Activated naive CD8-positive, alpha-beta T cell treated with anti-CD3 and anti-CD28 coated beads for 36 hours (primary cell): ENCODE data around the gene TFAP2B. TPM values are rescaled to one million over a fixed set of nuclear protein-coding genes. Genes with fewer than 3 reads are reported as not detected.

ENCODE experiments used
- DNase-seq: peaks from one replicate; pipeline ENCODE4 v3.0.0; 2021
- H3K27ac Mint-ChIP-seq: one replicate; pipeline ENCODE4 v1.8.0; 2022; ENCODE audit warnings: mild to moderate bottlenecking, moderate library complexity, mixed read lengths
- H3K27me3 Mint-ChIP-seq: one replicate; pipeline ENCODE4 v1.8.0; 2022; ENCODE audit warnings: mild to moderate bottlenecking, mixed read lengths
- H3K36me3 Mint-ChIP-seq: one replicate; pipeline ENCODE4 v1.8.0; 2021; ENCODE audit warnings: mild to moderate bottlenecking, mixed read lengths
- H3K4me1 Mint-ChIP-seq: one replicate; pipeline ENCODE4 v1.8.0; 2021; ENCODE audit warnings: mixed read lengths
- H3K4me3 Mint-ChIP-seq: one replicate; pipeline ENCODE4 v1.8.0; 2022; ENCODE audit warnings: mild to moderate bottlenecking, moderate library complexity, mixed read lengths
- H3K9me3 Mint-ChIP-seq: one replicate; pipeline ENCODE4 v1.8.0; 2022; ENCODE audit warnings: mixed read lengths
- total RNA-seq, 2 experiments: library from RNA; stranded (reverse); gene quantifications; one replicate each; pipeline ENCODE4 v1.2.3, GENCODE V29; 2021

Gene TFAP2B
- total RNA-seq, 2 experiments from 2014 or later = not detected

DNA sequence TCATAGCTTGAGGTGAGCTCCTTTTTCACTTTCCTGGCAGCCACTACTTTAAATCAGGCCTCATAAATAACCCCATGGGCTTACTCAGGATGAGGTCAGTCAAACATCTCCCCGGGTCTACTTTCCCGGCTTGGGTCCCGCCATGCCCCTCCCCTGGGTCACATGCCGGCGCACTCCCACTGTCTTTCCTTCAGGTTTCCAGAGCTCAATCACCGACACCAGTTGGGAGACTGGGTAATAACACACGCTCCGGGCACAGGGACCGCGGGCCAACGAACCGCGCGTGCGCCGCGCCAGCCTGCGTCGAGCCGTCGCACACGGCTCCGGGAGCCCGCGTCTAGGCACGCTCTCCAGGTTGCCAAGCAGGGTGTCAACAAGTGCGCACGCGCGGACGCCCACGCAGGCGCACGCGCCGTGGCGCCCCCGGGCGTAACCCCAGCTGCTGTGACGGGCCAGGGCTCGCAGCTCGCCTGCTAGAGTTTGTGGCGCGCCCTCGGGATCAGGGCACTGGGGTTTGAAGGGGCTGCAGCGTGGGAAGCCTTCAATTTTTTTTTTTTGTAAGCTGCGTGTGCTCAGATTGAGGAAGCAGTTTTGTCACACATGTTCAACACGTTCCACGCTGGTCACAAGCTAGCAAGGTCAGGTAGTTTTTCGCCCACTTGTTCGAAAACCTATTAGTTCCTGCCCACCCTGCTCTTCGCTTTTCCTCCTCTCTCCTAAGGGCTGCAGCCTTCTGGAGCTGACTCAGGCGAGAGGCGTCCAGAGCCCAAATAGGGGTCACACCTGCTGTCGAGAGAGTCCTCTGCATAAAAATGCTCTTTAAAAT is 31.8 kb downstream of the TFAP2B start:
- no peak overlapping the region for H3K27ac Mint-ChIP-seq
- H3K27me3 Mint-ChIP-seq = peaks cover 77% of the 10 kb centered on the region
- H3K4me1 Mint-ChIP-seq = no peaks in the 10 kb centered on the region
- no peaks in the 10 kb centered on the region for H3K36me3 Mint-ChIP-seq
- H3K4me3 Mint-ChIP-seq = no peak overlapping the region
- no peaks in the 10 kb centered on the region for H3K9me3 Mint-ChIP-seq
- no peak for DNase-seq

DNA sequence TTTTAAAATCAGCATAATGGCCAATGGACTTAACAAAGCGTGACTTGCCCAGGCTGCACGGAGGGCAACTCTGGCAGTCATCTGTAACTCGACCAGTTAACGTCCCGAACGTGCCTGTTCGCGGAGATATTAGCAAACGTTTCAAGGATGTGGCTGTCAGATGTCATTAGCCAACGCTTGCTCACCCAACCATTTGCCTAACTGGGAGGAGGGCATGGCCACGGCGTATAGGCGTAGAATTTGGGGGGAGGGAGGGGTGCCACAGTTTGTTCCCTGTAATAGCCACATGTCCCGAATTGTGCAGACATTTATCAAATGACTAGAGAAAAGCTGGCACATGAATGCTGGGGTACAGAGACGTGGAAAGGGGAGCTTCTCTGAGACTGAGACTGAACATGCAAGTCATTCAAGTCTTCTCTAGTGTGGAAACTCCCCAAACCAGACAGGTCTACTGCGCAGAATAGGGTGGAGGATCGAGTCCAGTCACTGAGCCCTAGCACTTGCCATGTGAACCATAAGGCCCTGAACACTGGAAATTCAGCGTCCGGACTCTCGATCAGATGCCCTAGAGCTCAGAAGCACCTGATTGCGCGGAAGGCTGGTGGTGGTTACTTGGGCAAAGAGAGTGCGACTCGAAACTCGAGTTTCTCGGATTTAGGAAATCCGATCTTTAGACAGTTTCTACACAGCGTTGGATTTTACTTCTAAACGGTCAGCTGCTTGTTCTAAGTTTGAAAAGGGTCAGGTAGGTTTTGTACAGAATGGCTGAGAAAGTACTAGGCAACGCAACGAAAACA is 32.6 kb downstream of the TFAP2B start:
- Mint-ChIP-seq H3K4me1 (no peaks in the 10 kb centered on the region), H3K36me3 (no peaks in the 10 kb centered on the region), H3K27ac (no peak overlapping the region), H3K9me3 (no peaks in the 10 kb centered on the region), H3K4me3 (no peak overlapping the region), H3K27me3 (peaks cover 70% of the 10 kb centered on the region)
- no peak for DNase-seq

DNA sequence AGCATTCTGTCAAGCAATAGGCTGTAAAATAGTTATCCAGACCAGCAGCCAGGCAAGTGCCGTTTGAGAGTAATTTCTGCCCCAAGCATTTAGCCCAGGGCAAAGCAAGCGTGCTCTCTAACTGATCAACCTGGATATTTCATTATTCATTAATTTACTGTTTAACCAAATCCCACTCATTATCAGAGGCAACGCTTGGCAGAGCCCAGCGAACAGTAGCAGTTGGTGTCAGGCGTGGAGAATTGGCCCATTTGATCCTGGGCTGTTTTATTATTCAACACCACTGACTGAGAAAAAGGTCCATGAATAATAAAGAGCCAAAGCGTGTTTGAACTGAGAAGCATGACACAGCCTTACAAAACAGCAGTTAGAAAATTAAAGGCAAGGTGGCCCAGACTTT is 35.3 kb downstream of the TFAP2B start:
- Mint-ChIP-seq H3K9me3 (peaks cover 3% of the 10 kb centered on the region), H3K4me1 (no peaks in the 10 kb centered on the region), H3K27me3 (peaks cover 43% of the 10 kb centered on the region), H3K36me3 (no peaks in the 10 kb centered on the region), H3K4me3 (no peak overlapping the region), H3K27ac (no peak overlapping the region)
- DNase-seq = no peak

DNA sequence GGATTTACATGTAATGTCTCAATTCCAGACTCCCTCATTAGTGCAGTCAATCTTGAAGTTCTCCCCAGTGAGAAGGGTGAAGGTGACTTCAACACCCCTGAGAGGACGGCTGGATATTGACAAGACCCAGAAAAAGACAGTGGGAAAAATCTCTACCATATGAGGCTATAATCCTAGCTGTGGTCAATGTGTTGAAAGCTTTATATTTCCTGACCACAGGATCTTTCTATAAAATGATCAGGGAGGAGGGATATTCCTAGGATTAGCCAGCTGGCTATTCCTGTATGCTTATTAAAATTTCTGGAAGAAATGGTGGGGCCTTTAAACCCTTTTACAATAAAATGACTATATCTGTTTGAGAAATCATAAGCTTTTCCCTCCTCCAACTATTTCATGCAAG is 43.0 kb downstream of the TFAP2B start:
- Mint-ChIP-seq H3K27me3 (no peaks in the 10 kb centered on the region), H3K27ac (no peak overlapping the region), H3K4me1 (no peaks in the 10 kb centered on the region), H3K4me3 (no peak overlapping the region), H3K9me3 (peaks cover under 1% of the 10 kb centered on the region), H3K36me3 (no peaks in the 10 kb centered on the region)
- DNase-seq = no peak

DNA sequence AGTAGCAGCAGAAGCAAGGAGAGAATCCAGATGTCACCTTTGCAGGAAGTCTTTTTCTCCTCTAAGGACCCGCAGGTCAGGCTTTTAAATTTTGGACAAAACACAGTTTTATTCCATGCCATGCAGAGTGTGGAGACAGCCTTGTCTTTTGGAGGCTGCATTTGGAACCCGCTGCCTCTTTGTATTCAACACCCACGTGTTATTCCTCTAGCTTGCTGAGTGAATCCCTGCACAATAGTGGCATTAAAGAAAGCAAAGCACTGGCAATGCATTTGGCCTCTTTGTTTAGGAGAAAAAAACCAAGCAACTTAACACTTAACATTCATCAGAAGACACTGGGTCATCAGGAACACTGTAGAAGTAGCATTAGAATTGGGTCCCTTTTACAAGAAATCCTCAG is 43.5 kb downstream of the TFAP2B start:
- Mint-ChIP-seq H3K36me3 (no peaks in the 10 kb centered on the region), H3K27ac (no peak overlapping the region), H3K27me3 (no peaks in the 10 kb centered on the region), H3K4me3 (no peak overlapping the region), H3K4me1 (no peaks in the 10 kb centered on the region), H3K9me3 (no peaks in the 10 kb centered on the region)
- no peak for DNase-seq

DNA sequence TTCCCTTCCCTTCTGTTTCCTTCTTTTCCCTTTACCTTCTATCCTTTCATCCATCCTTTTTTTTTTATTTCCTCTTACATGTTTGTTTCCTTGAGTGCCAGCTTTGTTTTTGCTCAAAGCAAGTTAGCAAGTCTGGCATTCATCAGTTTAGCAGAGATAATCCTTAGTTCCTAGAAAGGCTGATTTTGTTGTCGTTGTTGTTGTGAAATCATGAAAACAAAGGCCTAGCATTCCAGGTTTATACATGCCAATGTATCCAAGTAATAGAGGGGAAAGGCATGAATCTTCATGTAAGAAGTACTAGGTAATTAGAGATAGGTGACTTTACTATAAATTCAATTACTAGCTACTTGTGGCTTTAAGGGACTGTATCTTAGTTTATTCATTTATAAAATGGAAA is 45.9 kb downstream of the TFAP2B start:
- Mint-ChIP-seq H3K4me3 (no peak overlapping the region), H3K9me3 (no peaks in the 10 kb centered on the region), H3K27me3 (no peaks in the 10 kb centered on the region), H3K27ac (no peak overlapping the region), H3K36me3 (no peaks in the 10 kb centered on the region), H3K4me1 (no peaks in the 10 kb centered on the region)
- no peak for DNase-seq

DNA sequence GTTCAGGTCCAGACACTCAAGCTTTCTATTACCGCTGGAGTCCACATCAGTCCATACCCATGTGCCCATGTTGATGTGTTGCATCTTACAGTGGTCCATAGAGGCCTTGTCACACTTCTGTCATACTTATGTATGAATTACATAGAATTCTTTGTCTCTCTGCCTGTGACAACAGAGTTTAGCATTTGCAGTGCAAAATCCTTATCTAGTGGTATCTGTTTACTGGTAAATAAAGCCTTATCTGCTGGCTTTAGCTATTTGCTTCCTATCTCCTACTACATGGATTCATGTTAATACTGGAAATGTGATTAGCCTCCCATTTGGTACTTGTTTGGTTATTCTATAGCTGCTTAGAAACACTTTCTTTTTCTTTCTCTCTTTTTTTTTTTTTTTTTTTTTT is 49.8 kb downstream of the TFAP2B start:
- Mint-ChIP-seq H3K27me3 (no peaks in the 10 kb centered on the region), H3K9me3 (no peaks in the 10 kb centered on the region), H3K27ac (no peak overlapping the region), H3K36me3 (no peaks in the 10 kb centered on the region), H3K4me3 (no peak overlapping the region), H3K4me1 (no peaks in the 10 kb centered on the region)
- DNase-seq = no peak

DNA sequence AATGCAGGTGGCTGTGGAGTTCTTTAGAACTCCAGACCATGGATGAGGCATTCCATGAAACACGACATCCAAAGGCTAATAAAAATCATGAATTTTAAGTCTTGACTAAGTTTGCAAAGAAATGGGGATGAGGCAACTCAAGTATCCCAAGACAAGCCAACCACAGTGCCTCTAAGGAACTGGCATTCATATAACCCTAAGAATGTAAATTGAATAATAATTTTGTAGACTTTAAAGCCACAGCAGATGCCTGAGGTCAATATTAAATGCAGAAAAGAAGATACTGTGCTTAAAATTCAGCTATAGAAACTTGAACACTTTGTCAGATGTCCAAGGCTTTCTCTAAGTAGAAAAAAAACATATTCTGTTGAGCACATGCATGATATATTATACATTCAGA is 54.5 kb downstream of the TFAP2B start:
- H3K27me3 Mint-ChIP-seq = no peaks in the 10 kb centered on the region
- H3K9me3 Mint-ChIP-seq = no peaks in the 10 kb centered on the region
- H3K4me1 Mint-ChIP-seq = no peaks in the 10 kb centered on the region
- no peak overlapping the region for H3K27ac Mint-ChIP-seq
- no peak overlapping the region for H3K4me3 Mint-ChIP-seq
- DNase-seq = no peak
- H3K36me3 Mint-ChIP-seq = no peaks in the 10 kb centered on the region

DNA sequence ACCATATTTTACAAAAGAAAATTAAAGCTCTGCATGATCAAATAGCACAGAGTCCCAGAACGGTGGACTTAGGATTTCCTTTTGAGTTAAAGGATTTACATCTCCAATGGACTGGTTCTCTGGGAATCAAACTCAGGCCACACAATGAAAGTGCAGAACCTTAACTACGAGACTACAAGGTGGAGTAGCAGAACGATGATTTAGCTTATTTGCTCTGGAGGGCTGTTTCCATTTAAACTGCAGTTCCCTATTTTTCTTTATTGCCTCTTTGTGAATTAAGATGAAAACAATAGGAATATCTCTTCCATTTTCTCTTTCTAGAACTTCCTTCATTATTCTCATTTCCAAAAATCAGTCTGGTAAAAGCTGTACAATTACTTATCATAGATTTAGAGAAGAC is 65.7 kb downstream of the TFAP2B start:
- DNase-seq = no peak
- Mint-ChIP-seq H3K4me1 (no peaks in the 10 kb centered on the region), H3K9me3 (no peaks in the 10 kb centered on the region), H3K36me3 (no peaks in the 10 kb centered on the region), H3K27me3 (no peaks in the 10 kb centered on the region), H3K27ac (no peak overlapping the region), H3K4me3 (no peak overlapping the region)

DNA sequence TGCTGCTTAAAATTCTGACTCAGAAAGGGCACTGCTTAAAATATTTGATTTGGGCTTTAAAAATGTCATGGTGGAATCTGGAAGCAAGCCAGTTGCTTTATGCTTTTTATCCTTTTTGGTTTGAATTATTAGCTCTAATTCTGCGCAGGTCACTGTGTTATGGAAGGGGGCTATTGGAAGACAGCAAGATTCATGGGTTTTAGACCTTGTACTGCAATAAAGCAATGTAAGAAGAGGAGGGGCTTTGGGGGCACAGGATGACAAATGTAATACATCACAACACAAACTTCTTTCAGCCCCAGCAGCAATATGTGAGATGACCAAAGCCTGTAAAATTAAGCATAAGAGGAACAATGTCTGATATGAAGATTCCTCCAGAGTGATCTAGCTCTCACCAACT is 68.4 kb downstream of the TFAP2B start:
- Mint-ChIP-seq H3K27ac (no peak overlapping the region), H3K36me3 (no peaks in the 10 kb centered on the region), H3K4me3 (no peak overlapping the region), H3K27me3 (no peaks in the 10 kb centered on the region), H3K4me1 (no peaks in the 10 kb centered on the region), H3K9me3 (no peaks in the 10 kb centered on the region)
- no peak for DNase-seq

DNA sequence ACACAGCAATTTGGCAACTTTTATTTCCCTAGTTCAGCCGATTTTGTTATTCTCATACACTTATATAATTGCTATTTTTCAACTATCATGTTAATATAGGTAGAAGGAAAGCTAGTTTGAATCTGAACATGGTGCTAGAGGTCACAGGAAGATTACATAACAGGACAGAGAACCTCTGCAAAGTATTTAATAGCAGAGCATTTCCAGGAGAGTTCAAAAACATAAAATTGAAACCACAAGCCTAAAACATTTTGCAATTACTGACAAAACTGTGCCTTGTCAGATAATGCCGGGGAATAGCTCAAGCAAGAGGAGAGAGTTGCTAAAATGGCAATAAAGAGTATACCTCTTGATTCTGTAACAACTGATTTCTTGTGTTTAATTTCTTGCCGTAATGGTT is 70.8 kb downstream of the TFAP2B start:
- no peak overlapping the region for H3K27ac Mint-ChIP-seq
- H3K4me3 Mint-ChIP-seq = no peak overlapping the region
- no peaks in the 10 kb centered on the region for H3K9me3 Mint-ChIP-seq
- H3K4me1 Mint-ChIP-seq = no peaks in the 10 kb centered on the region
- no peaks in the 10 kb centered on the region for H3K27me3 Mint-ChIP-seq
- DNase-seq = no peak
- no peaks in the 10 kb centered on the region for H3K36me3 Mint-ChIP-seq

DNA sequence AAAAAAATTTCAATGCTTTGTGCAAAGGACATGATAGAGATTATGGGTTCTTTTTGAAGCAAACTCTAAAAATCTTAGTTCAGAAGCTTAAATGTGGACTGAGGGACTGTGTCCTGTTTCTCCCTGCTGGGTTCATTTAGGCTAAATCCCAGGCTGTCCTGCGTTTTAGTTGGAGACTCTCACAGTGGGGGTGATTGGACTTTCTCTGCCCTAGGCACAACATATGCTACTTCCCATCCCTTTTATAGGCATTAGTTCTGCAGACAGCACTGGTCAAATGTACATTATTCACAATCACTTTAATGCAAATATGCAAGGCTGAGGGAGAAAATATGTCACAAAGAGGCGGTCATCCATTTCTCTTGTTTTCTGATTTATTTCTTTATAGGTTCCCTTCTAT is 71.3 kb downstream of the TFAP2B start:
- Mint-ChIP-seq H3K4me3 (no peak overlapping the region), H3K4me1 (no peaks in the 10 kb centered on the region), H3K9me3 (no peaks in the 10 kb centered on the region), H3K27me3 (no peaks in the 10 kb centered on the region), H3K27ac (no peak overlapping the region), H3K36me3 (no peaks in the 10 kb centered on the region)
- DNase-seq = no peak

DNA sequence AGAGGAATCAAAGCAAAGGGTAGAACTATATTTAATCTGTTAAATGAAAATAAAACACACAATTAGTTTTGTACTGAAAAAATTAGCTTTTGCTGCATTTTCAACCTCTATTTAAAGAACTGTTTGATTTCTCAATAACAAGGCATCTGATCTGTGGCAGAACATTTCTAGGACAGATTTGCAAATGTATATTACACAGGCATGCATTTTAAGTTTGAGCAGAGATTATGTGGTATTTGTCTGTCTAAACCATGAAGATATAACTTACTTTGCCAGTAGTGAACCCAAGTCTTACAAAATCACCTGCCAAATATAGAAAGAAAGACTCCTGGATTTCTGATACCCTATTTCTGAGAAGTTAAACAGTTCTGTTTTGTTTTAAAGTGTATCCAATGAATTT is 71.9 kb downstream of the TFAP2B start:
- DNase-seq = no peak
- H3K4me1 Mint-ChIP-seq = no peaks in the 10 kb centered on the region
- H3K27ac Mint-ChIP-seq = no peak overlapping the region
- H3K4me3 Mint-ChIP-seq = no peak overlapping the region
- H3K9me3 Mint-ChIP-seq = peaks cover 3% of the 10 kb centered on the region
- no peaks in the 10 kb centered on the region for H3K36me3 Mint-ChIP-seq
- H3K27me3 Mint-ChIP-seq = no peaks in the 10 kb centered on the region

DNA sequence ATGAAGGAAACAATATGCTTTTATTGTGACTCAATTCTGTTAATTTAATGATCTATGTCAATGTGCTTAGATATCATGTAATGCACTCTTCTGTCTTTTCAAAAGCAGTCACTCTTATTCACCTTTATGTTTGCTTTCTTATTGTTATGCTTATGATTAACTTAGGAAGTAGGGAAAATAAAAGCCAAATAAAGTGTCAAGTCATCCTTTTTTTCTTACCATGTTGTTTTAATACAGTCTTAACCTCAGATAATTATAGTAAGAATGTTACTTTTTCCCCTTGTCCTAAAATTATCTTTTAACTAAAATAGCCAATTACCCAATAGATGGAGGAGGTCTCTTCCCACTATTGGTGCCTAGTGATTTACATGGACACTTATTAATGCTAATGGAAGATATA is 72.6 kb downstream of the TFAP2B start:
- Mint-ChIP-seq H3K27ac (no peak overlapping the region), H3K4me3 (no peak overlapping the region), H3K36me3 (no peaks in the 10 kb centered on the region), H3K9me3 (peaks cover 3% of the 10 kb centered on the region), H3K27me3 (no peaks in the 10 kb centered on the region), H3K4me1 (no peaks in the 10 kb centered on the region)
- DNase-seq = no peak
